SK-N-SH treated with all-trans-retinoic acid at 6 μM for 48 hours (cell line): ENCODE data around the gene CDK14.

ENCODE experiments used
- ARNTL ChIP-seq: fragments of 450-650 bp; formaldehyde crosslinking; IDR thresholded peaks from 2 replicates; pipeline ENCODE4 v1.5.0; 2020; ENCODE audit warnings: low read depth, mild to moderate bottlenecking, moderate library complexity, borderline replicate concordance
- CSRNP3 ChIP-seq: fragments of 250-450 bp; sonication (Bioruptor Pico); IDR thresholded peaks from 2 replicates; pipeline ENCODE4 v1.5.1; 2021; ENCODE audit warnings: mild to moderate bottlenecking, moderate library complexity
- ESRRG ChIP-seq: fragments of 250-450 bp; sonication (Bioruptor Pico); IDR thresholded peaks from 2 replicates; pipeline ENCODE4 v1.6.1; 2021; ENCODE audit warnings: mild to moderate bottlenecking
- OSR1 ChIP-seq: fragments of 250-450 bp; sonication (Bioruptor Pico); IDR thresholded peaks from 2 replicates; pipeline ENCODE4 v1.8.0; 2022; ENCODE audit warnings: moderate library complexity, mild to moderate bottlenecking, inconsistent platforms
- PATZ1 ChIP-seq: fragments of 250-450 bp; sonication (Bioruptor Pico); IDR thresholded peaks from 2 replicates; pipeline ENCODE4 v1.8.0; 2020; ENCODE audit warnings: mild to moderate bottlenecking, moderate library complexity, borderline replicate concordance
- RARB ChIP-seq: fragments of 250-450 bp; sonication (Bioruptor Pico); IDR thresholded peaks from 2 replicates; pipeline ENCODE4 v1.8.0; 2021; ENCODE audit warnings: mild to moderate bottlenecking, moderate library complexity
- SNAI2 ChIP-seq: fragments of 250-450 bp; sonication (Bioruptor Pico); IDR thresholded peaks from 2 replicates; pipeline ENCODE4 v1.5.0; 2020; ENCODE audit warnings: mild to moderate bottlenecking, moderate library complexity
- TOX ChIP-seq: fragments of 250-450 bp; sonication (Bioruptor Pico); IDR thresholded peaks from 2 replicates; pipeline ENCODE4 v1.8.0; 2021; ENCODE audit warnings: mild to moderate bottlenecking, moderate library complexity, borderline replicate concordance
- ZFP3 ChIP-seq: fragments of 250-450 bp; sonication (Bioruptor Pico); IDR thresholded peaks from 2 replicates; pipeline ENCODE4 v1.5.0; 2020; ENCODE audit warnings: mild to moderate bottlenecking, moderate library complexity
- ZFP30 ChIP-seq: fragments of 450-650 bp; formaldehyde crosslinking; IDR thresholded peaks from 2 replicates; pipeline ENCODE4 v1.5.0; 2022; ENCODE audit warnings: mild to moderate bottlenecking, moderate library complexity
- ZNF565 ChIP-seq: fragments of 450-650 bp; formaldehyde crosslinking; conservative IDR thresholded peaks from 2 replicates; pipeline ENCODE4 v1.5.0; 2020; ENCODE audit warnings: low read depth, mild to moderate bottlenecking, moderate library complexity
- ZNF8 ChIP-seq: fragments of 450-650 bp; formaldehyde crosslinking; IDR thresholded peaks from 2 replicates; pipeline ENCODE4 v1.5.0; 2020; ENCODE audit warnings: mild to moderate bottlenecking, moderate library complexity
- TF ChIP-seq, protein P1 (sequence below): fragments of 250-450 bp; sonication (Bioruptor Pico); IDR thresholded peaks from 2 replicates; pipeline ENCODE4 v1.5.0; 2020; ENCODE audit warnings: mild to moderate bottlenecking, moderate library complexity
- TF ChIP-seq, protein P2 (sequence below): fragments of 250-450 bp; sonication (Bioruptor Pico); IDR thresholded peaks from 2 replicates; pipeline ENCODE4 v1.5.1; 2020; ENCODE audit warnings: low read depth, mild to moderate bottlenecking, moderate library complexity

- no peak for TF ChIP-seq SNAI2 (CRISPR knock-in tag)
- no peak for TF ChIP-seq ZNF8 (CRISPR knock-in tag)
- no peak for TF ChIP-seq ZNF565
- TF ChIP-seq ARNTL (CRISPR knock-in tag): no peak
- no peak for TF ChIP-seq TOX
- no peak for TF ChIP-seq ZFP3 (CRISPR knock-in tag)
- TF ChIP-seq CSRNP3 (CRISPR knock-in tag): no peak
- no peak for TF ChIP-seq ZFP30
- TF ChIP-seq, protein P1, sequence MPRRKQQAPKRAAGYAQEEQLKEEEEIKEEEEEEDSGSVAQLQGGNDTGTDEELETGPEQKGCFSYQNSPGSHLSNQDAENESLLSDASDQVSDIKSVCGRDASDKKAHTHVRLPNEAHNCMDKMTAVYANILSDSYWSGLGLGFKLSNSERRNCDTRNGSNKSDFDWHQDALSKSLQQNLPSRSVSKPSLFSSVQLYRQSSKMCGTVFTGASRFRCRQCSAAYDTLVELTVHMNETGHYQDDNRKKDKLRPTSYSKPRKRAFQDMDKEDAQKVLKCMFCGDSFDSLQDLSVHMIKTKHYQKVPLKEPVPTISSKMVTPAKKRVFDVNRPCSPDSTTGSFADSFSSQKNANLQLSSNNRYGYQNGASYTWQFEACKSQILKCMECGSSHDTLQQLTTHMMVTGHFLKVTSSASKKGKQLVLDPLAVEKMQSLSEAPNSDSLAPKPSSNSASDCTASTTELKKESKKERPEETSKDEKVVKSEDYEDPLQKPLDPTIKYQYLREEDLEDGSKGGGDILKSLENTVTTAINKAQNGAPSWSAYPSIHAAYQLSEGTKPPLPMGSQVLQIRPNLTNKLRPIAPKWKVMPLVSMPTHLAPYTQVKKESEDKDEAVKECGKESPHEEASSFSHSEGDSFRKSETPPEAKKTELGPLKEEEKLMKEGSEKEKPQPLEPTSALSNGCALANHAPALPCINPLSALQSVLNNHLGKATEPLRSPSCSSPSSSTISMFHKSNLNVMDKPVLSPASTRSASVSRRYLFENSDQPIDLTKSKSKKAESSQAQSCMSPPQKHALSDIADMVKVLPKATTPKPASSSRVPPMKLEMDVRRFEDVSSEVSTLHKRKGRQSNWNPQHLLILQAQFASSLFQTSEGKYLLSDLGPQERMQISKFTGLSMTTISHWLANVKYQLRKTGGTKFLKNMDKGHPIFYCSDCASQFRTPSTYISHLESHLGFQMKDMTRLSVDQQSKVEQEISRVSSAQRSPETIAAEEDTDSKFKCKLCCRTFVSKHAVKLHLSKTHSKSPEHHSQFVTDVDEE (CRISPR knock-in tag): no peak
- TF ChIP-seq PATZ1 (CRISPR knock-in tag): no peak
- TF ChIP-seq RARB (CRISPR knock-in tag): no peak
- TF ChIP-seq, protein P2, sequence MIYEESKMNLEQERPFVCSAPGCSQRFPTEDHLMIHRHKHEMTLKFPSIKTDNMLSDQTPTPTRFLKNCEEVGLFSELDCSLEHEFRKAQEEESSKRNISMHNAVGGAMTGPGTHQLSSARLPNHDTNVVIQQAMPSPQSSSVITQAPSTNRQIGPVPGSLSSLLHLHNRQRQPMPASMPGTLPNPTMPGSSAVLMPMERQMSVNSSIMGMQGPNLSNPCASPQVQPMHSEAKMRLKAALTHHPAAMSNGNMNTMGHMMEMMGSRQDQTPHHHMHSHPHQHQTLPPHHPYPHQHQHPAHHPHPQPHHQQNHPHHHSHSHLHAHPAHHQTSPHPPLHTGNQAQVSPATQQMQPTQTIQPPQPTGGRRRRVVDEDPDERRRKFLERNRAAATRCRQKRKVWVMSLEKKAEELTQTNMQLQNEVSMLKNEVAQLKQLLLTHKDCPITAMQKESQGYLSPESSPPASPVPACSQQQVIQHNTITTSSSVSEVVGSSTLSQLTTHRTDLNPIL (CRISPR knock-in tag): no peak
- TF ChIP-seq OSR1 (CRISPR knock-in tag): no peak
- no peak for TF ChIP-seq ESRRG
Measured at GRCh38 chr7:91069146-91069545, 473.0 kb downstream of the CDK14 start.
